HG02759 (cell line): ENCODE measurements around the gene SASH1.
"Not testable (repeated sequence)": the region's sequence is repeated elsewhere in the genome, so short reads cannot be mapped to it uniquely, and the experiment has no call there.

Source experiments
- ATAC-seq: cut with Tn5 transposase; IDR thresholded peaks from one replicate; pipeline ENCODE4 v1.9.1; 2021; ENCODE audit warnings: mild to moderate bottlenecking, moderate library complexity; ENCODE audit not compliant: unreplicated experiment

Gene SASH1

DNA sequence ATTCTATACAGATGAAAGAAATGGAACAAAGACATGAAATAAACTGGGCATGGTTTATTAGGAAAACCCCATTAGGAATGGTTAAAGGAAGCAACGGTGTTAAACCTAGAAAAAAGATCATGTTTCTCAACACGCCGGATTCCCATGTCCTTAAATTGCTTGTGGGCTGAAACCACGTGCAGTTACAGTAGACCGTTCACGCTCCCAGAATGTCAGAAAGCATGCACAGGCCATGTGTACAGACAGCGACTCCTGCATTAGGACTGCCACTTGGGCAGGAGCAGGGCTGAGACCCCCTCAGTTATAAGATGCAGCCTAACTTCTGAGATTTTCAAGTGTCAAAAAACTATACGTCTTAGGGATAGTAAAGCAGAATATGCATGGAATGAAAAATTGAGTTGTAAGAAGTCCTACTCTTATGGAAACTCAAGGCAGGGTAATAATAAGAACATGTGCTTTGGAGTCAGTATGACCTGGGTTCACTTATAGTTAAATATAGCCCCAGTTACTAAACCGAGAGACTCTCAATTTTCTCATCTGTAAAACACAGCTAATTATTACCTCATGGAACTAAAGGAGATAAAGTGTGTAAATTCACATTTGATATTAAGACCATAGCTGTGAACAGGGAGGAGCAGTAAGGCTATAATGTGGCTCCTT, 230.2 kb downstream of the SASH1 start:
- no peak for ATAC-seq

DNA sequence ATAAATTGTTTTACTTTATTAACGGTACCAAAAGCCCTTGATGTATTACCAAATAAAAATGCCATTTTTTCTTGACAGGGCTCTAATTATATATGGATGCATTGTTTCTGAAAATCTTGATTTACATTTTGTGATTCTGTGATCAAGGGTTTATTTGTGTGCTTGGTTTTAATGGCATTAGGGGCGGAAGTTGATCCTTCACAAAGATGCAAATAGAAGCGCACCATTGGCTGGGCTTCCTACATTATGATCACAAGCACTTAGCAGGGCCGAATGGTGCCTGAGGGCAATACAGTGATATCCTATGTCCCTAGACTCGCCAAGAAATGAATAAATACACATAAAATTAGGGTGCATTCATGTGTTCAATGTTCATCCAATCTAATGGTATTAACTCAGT, 231.3 kb downstream of the SASH1 start:
- no peak for ATAC-seq

DNA sequence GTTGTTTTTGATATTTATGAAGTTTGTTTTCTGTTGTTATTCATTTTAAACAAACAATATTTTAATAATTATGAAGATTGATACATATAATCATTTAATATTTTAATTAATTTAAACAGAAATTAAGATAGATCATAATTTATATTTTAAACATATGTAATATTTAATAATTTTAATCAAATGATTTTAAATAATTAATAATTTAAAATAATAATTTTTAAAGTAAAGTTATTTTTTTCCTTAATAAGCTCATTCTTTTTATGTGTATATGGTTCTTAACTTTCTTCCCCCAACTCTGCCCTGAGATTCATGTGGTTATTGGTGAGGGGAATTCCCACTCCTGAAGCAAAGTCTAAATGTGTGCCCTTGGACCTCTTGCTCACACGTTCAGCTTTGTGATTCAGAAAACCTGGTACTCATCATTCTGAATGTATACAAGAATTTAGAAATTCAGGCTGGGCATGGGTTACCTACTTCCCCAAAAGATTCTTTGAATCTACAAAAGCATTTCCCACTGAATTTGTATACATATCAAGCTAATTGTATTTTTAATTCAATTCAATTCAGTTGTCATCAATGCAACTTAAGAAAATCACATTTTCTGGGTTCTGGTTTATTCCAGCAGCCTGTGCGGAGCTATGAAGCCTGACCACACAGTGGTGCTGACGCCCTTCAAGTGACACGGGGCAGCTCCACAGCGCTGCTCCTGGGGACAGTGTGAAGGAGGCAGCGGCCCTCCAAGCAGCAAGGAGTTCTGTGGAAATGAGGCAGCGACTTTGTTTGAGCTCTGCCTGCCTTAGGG, 235.2 kb downstream of the SASH1 start:
- ATAC-seq, result peak; percentile 100

DNA sequence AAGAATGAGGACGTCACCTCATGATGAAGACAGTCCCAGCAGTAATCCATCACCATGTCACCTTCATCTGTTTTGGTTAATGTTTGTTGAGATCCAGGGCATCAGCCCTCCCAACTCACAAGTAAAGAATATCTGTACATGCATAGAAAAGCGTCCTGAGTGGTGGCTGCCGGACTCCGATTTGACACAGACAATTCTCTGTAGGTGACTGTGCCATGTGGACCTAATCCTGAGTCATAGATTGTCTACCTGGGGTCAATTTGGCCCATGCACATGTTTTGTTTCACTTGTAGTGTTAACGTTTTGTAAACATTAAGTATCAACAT, 235.8 kb downstream of the SASH1 start:
- ATAC-seq, result peak; percentile 28

DNA sequence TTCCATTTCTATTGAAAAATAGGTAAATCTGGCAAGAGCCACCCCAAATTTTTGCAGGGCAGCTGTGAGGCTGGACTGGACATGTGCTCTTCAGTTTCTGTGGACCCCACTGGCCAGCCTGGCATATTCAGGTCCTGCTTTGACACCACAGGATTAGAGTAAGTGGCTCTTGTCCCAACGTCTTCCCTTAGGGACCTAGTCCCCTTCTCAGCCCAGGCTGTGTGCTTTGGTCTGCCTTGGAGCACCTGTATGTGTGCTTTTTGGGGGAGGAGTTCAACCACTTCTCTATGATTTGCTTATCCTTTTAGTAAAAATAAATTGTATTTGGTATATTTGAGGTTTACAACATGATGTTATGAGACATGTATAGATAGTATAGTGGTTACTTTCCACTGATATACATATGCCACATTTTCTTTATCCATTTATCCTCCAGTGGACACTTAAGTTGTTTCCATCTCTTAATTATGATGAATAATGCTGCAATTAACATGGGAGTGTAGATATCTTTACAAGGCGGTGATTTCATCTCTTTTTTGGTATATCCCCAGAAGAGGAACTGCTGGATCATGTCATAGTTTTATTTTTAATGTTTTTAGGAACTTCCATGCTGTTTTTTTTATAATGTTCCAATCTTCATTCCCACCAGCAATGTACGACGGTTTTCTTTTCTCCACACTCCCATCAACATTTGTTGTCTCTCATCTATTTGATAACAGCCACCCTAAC, 236.4 kb downstream of the SASH1 start:
- ATAC-seq, result no peak

DNA sequence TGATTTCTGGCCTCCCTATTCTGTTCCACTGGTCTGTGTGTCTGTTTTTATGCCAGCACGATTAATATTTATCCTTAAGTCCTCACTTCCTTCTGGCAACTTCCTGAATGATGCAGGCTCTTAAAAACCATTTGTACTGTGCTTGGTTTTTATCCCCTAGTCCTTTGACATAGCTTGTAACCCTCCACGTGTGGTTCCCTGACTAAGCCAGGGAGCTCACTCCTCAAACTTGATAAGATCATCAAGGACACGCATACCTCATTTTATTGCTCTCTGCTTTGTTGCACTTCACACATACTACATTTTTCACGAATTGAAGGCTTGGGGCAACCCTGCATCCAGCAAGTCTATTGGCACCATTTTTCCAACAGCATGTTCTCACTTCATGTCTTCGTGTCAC, 237.8 kb downstream of the SASH1 start:
- no peak for ATAC-seq

DNA sequence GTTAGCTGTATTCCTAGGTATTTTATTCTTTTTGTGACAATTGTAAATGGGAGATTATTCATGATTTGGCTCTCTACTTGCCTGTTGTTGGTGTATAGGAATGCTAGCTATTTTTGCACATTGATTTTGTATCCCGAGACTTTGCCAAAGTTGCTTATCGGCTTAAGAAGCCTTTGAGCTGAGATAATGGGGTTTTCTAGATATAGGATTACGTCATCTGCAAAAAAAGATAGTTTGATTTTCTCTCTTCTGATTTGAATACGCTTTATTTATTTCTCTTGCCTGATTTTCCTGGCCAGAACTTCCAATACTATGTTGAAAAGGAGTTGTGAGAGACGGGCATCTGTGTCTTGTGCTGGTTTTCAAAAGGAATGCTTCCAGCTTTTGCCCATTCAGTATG, 241.0 kb downstream of the SASH1 start:
- ATAC-seq, result no peak

DNA sequence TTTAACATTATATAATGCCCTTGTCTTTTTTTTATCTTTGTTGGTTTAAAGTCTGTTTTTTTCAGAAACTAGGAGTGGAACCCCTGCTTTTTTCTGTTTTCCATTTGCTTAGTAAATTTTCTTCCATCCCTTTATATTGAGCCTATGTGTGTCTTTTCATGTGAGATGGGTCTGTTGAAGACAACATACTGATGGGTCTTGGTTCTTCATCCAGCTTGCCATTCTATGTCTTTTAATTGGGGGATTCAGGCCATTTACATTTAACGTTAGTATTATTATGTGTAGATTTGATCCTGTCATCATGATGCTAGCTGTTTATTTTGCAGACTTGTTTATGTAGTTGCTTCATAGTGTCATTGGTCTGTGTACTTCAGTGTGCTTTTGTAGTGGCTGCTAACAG, 243.0 kb downstream of the SASH1 start:
- ATAC-seq, result not testable (repeated sequence)

DNA sequence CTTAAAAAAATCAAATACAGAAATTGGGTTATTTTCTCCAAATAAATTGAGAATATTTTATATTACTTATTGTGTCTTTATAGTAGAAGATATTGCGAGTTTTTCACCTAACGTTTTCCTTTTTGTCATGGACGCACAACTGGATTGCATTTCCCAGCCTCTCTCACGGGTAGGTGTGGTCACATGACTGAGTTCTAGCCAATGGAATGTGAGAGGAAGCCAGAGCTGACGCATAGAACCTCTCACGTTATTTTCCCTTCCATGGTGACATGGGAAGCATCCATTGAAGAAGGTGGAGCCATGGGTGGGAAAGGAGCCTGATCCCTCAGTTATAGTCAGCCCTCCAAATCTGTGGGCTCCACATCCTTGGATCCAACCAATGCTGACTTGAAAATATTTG, 248.2 kb downstream of the SASH1 start:
- no peak for ATAC-seq

DNA sequence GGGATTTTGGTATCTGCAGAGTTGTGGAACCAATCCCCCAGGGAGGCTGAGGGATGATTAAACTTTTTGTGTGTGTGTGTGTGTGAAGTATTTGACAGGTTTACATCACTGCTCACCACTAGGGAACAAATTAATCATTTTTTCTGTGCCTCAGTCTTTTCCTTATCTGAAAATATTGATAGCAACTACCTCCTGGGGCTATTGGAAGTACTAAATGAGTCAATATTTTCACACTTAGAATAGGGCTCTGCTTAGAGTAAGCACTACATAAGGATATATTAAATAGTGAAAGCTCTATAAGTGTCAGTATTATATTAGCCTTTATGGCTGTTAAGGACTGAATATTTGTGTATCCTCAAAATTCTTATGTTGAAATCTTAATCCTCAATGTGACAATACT, 249.0 kb downstream of the SASH1 start:
- ATAC-seq, result no peak

DNA sequence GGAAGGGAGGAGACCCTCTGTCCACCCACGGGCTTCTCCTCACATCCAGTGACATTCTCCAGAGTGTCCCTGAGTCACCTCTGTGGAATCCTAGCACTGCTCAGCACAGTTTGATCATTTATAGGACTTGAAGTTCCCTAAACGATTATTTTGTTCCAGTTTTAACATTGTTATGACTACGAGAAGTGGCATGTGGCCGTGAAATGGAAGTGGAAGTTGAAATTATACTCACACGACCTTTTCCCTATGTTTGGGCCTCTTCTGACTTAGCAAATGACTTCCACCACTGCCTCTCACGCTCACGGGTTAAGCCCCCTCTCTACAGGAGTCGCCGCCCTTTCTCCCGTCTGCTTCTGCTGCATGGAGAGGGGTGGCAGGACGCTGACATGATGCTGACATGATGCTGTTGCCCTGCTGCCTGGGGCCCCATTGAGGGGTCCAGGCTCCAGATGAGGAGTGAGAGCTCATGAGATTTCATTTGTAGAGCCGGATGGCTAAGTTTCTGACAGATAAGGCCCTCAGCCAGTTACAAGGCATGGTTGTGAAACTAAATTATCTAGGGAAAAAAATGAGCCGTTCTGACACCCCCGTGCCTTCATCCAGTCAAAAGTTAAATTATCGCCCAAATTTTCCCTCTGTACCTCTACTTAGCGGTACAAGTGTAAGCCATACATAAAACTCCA, 250.6 kb downstream of the SASH1 start:
- ATAC-seq, result no peak

DNA sequence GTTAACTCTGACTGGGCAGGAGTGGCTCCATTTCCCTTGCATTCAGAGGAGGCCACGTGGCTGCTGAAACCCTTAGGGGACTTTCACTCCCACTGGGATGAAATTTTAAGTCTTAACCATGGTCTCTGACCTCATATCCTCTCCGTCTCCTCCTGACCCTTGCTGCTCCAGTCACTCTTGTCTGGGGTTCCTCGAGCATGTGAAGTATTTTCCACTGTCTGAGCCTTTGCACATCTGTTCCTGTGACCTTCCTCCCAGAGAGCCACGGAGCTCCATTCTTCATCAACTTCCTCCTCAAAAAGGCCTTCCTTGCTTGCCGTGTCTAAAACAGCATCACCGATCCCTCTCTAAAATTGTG, 251.2 kb downstream of the SASH1 start:
- no peak for ATAC-seq

DNA sequence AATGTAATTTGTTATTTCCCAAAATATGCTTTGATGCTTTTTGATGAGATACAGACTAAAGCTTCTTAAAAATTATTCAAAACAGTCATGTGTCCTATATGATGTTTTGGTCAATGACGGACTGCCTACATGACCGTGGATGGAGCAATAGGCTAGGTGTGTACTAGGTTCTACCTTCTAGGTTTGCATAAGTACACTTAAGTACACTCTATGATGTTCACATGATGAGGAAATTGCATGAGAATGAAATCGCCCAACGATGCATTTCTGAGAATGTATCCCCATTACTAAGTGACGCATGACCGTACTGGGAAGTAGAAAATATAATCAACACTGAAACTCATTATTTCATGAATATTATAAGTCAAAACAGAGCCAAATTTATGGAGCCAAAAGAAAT, 252.9 kb downstream of the SASH1 start:
- ATAC-seq, result no peak

DNA sequence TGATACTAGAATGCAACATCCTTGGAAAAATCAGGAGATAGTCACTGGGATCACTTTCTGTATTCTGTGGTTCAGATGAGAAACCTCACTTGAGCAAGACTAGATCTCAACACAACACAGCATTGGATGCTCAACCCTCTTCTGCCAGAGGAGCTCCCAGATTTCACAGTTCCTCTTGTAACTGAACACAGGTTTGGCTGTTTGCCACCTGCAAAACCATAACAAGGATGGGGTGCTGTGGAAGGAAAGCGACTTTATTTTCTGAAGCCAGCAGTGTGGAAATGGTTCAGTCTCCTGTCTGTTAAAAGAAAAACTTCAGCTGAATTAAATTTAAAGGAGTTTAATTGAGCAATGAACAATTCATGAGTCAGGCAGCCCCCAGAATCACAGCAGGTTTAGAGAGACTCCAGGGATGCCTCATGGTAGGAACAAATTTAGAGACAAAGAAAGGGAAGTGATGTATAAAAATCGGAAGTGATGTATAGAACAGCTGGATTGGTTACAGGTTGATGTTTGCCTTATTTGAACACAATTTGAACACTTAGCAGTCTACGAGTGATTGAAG, 254.3 kb downstream of the SASH1 start:
- ATAC-seq, result no peak

DNA sequence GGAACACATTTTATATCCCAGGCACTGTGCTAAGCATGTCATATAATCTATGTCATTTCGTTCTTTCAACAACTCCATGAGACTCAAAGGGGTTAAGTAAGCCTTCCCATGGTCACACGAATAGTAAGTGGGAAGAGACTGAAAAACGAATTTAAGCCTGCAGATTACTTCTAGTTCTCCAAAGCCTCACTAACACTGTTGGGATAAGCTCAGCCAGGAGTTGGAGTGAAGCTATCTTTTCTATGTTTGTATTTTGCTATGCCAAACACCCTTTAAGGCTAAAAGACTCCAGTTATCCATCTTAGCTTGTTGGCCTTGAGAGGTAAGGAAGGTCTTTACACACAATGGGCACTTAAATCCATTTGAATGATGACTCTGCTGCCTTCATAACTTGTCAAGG, 256.1 kb downstream of the SASH1 start:
- no peak for ATAC-seq

DNA sequence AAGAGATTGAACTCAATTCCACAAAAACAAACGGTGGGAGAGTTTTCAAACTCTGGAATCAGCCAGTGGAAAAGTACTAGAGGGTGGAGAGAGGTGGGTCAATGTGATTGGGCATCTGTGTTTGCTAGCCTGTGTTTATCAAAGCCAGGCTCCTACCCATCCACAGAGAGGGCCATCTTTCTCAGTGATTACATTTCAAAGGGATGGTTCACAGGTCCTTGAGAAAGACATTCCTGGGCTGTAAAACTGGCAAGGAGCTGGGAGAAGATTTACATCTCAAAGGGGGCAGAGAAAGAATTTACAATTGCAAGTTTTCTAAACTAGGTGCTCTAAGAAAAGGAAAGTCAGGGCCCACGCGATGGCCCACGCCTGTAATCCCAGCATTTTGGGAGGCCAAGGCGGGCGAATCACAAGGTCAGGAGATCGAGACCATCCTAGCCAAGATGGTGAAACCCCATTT, 257.4 kb downstream of the SASH1 start:
- ATAC-seq, result no peak
